SU-DHL-6 (cell line): Measurements from ENCODE around the gene SH3BP5L.

Experiments
- H2AFZ ChIP-seq: fragments of 200-600 bp; sonication (generic); 2 replicates; pipeline ENCODE4 v1.6.1; 2014; ENCODE audit warnings: low read depth, mild to moderate bottlenecking, moderate library complexity, mixed read lengths, antibody characterized with exemption, low read length; ENCODE audit not compliant: severe bottlenecking
- H3F3A ChIP-seq: fragments of 200-600 bp; shearing (Covaris generic); 2 replicates; pipeline ENCODE4 v1.6.0; 2016; ENCODE audit warnings: antibody characterized with exemption, mild to moderate bottlenecking; ENCODE audit not compliant: insufficient read depth
- H3K27ac ChIP-seq: fragments of 200-600 bp; sonication (generic); 2 replicates; pipeline ENCODE4 v1.5.1; 2016; ENCODE audit warnings: low read depth, mild to moderate bottlenecking, low read length, moderate library complexity, mixed read lengths
- H3K27me3 ChIP-seq: fragments of 200-600 bp; sonication (generic), shearing (Covaris generic); 2 replicates; pipeline ENCODE4 v1.6.0; 2014; ENCODE audit warnings: mild to moderate bottlenecking, low read length
- H3K36me3 ChIP-seq: fragments of 200-600 bp; sonication (generic); 2 replicates; pipeline ENCODE4 v1.6.1; 2014; ENCODE audit warnings: mild to moderate bottlenecking, low read length, mixed read lengths
- H3K4me2 ChIP-seq: fragments of 300-600, 200-600 bp; shearing (Covaris generic), sonication (generic); 2 replicates; pipeline ENCODE4 v1.6.0; 2014; ENCODE audit warnings: low read length, low read depth, mild to moderate bottlenecking; ENCODE audit not compliant: poor library complexity, severe bottlenecking
- H3K4me3 ChIP-seq: fragments of 200-600 bp; sonication (generic); 2 replicates; pipeline ENCODE4 v1.5.1; 2014; ENCODE audit warnings: antibody characterized with exemption, low read length, mild to moderate bottlenecking, mixed read lengths; ENCODE audit not compliant: insufficient read depth, poor library complexity, severe bottlenecking
- H3K79me2 ChIP-seq: fragments of 200-600 bp; sonication (generic); 2 replicates; pipeline ENCODE4 v1.6.1; 2014; ENCODE audit warnings: mild to moderate bottlenecking, low read length, moderate library complexity; ENCODE audit not compliant: insufficient read depth
- H3K9ac ChIP-seq: fragments of 200-600 bp; sonication (generic); 2 replicates; pipeline ENCODE4 v1.7.0; 2014; ENCODE audit warnings: mild to moderate bottlenecking, low read length
- H3K9me2 ChIP-seq: fragments of 200-600 bp; sonication (generic); replicated peaks from 2 replicates; pipeline ENCODE4 v1.6.1; 2014; ENCODE audit warnings: low read length; ENCODE audit not compliant: insufficient read depth
- H3K9me3 ChIP-seq: fragments of 200-600 bp; sonication (generic); 2 replicates; pipeline ENCODE4 v1.6.1; 2014; ENCODE audit warnings: low read length, mixed read lengths; ENCODE audit not compliant: insufficient read depth
- H4K20me1 ChIP-seq: fragments of 200-600 bp; sonication (generic); 2 replicates; pipeline ENCODE4 v1.6.1; 2014; ENCODE audit warnings: low read depth, mild to moderate bottlenecking, antibody characterized with exemption, low read length, moderate library complexity, mixed read lengths
- CTCF ChIP-seq: fragments of 200-600 bp; sonication (generic); IDR thresholded peaks from one replicate; pipeline ENCODE4 v1.5.1; 2017; ENCODE audit warnings: antibody characterized with exemption, mild to moderate bottlenecking, low read length, moderate library complexity; ENCODE audit not compliant: insufficient read depth, poor library complexity, severe bottlenecking
- EZH2phosphoT487 ChIP-seq: fragments of 200-600 bp; sonication (generic), shearing (Covaris generic); conservative IDR thresholded peaks from 2 replicates; pipeline ENCODE4 v1.6.1; 2018; ENCODE audit warnings: mild to moderate bottlenecking, antibody characterized with exemption, low read length, moderate library complexity, mixed read lengths

The SH3BP5L gene

GRCh38 chr1:248810000-248810726, 15.6 kb downstream of the SH3BP5L start:
- Histone ChIP-seq H2AFZ (no peak overlapping the region), H3K27ac (no peak overlapping the region), H3K79me2 (no peaks in the 10 kb centered on the region), H4K20me1 (no peaks in the 10 kb centered on the region), H3K9me3 (no peaks in the 10 kb centered on the region), H3K9me2 (no peaks in the 10 kb centered on the region), H3K36me3 (no peaks in the 10 kb centered on the region), H3K4me3 (no peak overlapping the region), H3K4me2 (no peak overlapping the region), H3F3A (no peaks in the 10 kb centered on the region), H3K9ac (no peak overlapping the region), H3K27me3 (no peaks in the 10 kb centered on the region)
- TF ChIP-seq EZH2phosphoT487 (no peak), CTCF (no peak)

GRCh38 chr1:248808876-248809275, 16.8 kb downstream of the SH3BP5L start:
- H3K36me3 ChIP-seq = no peaks in the 10 kb centered on the region
- H3F3A ChIP-seq = no peaks in the 10 kb centered on the region
- H3K79me2 ChIP-seq = no peaks in the 10 kb centered on the region
- H3K4me3 ChIP-seq = no peak overlapping the region
- no peaks in the 10 kb centered on the region for H3K9me3 ChIP-seq
- no peak overlapping the region for H3K4me2 ChIP-seq
- no peaks in the 10 kb centered on the region for H4K20me1 ChIP-seq
- no peaks in the 10 kb centered on the region for H3K27me3 ChIP-seq
- no peak overlapping the region for H3K27ac ChIP-seq
- no peaks in the 10 kb centered on the region for H3K9me2 ChIP-seq
- no peak for TF ChIP-seq CTCF
- TF ChIP-seq EZH2phosphoT487 = no peak
- no peak overlapping the region for H3K9ac ChIP-seq
- H2AFZ ChIP-seq = no peak overlapping the region

- H3K9me2 ChIP-seq = no peaks in the 10 kb centered on the region
- H3K4me2 ChIP-seq = no peak overlapping the region
- H3K9me3 ChIP-seq = no peaks in the 10 kb centered on the region
- no peaks in the 10 kb centered on the region for H4K20me1 ChIP-seq
- no peak overlapping the region for H3K27ac ChIP-seq
- no peaks in the 10 kb centered on the region for H3F3A ChIP-seq
- H3K9ac ChIP-seq = no peak overlapping the region
- H3K4me3 ChIP-seq = no peak overlapping the region
- TF ChIP-seq CTCF = peak; percentile 78
- TF ChIP-seq EZH2phosphoT487 = no peak
- H3K79me2 ChIP-seq = no peaks in the 10 kb centered on the region
- H3K36me3 ChIP-seq = no peaks in the 10 kb centered on the region
- no peaks in the 10 kb centered on the region for H3K27me3 ChIP-seq
- H2AFZ ChIP-seq = no peak overlapping the region
Observed at GRCh38 chr1:248807067-248807737, 18.5 kb downstream of the SH3BP5L start.
